GM12873 (cell line): Measurements from ENCODE around the gene NCAM1.

ENCODE experiments used
- TF ChIP-seq, protein P1 (sequence below): IDR thresholded peaks from 2 replicates; pipeline ENCODE4 v1.5.1; 2012; ENCODE audit warnings: low read depth, mild to moderate bottlenecking, moderate library complexity, low read length, control low read depth; ENCODE audit not compliant: insufficient read depth; ENCODE audit errors: missing control alignments

Gene NCAM1

DNA sequence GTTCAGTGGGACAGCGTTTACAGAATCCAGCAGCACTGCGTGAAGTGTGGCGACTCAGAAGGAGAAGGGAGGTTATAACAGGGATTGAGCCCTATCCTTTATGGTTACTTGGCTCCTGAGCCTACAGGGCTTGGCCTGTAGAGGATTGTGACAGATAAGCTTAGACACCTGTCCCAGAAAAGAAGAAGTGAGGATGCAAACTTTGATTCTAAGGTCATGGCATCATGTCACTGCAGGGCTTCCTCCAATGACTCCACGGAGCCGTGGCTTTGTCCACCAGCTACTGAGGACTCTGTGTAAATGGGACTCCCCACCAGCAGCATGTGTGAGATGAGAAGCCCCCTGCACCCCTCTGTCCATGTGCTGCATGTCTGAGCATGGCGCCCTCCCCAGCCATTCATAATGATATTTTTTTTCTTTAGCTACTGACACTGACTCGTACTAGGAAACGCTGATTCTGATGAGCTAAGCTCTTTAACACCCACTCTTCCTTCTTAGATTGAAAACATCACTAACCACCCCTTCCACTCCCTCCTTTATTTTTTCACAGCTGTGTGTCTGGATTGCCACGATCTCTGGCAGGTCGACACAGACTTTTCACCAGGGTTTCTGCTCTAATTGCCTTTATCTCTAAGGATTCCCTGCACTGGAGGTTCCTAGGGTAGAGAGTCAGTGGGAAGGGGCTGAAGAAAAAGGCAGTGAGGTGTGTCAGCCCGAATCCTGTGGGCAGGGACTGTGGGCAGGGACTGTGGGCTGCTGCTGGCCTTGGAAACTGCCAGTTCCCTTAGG lies 287.7 kb downstream of the NCAM1 start:
- TF ChIP-seq, protein P1, sequence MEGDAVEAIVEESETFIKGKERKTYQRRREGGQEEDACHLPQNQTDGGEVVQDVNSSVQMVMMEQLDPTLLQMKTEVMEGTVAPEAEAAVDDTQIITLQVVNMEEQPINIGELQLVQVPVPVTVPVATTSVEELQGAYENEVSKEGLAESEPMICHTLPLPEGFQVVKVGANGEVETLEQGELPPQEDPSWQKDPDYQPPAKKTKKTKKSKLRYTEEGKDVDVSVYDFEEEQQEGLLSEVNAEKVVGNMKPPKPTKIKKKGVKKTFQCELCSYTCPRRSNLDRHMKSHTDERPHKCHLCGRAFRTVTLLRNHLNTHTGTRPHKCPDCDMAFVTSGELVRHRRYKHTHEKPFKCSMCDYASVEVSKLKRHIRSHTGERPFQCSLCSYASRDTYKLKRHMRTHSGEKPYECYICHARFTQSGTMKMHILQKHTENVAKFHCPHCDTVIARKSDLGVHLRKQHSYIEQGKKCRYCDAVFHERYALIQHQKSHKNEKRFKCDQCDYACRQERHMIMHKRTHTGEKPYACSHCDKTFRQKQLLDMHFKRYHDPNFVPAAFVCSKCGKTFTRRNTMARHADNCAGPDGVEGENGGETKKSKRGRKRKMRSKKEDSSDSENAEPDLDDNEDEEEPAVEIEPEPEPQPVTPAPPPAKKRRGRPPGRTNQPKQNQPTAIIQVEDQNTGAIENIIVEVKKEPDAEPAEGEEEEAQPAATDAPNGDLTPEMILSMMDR: no peak

DNA sequence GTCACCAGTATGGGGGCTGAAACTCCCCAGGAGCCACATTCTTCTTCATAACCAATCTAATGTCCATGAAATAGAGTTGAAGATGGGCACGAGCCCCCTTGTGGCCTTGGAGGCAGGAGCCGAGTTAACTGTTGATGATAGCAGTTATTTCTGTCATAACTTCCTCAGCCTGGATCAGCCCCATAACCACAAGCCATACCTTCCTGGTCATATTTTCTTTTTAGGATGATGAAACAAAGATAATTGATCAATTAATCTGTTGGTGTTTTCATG lies 288.2 kb downstream of the NCAM1 start:
- TF ChIP-seq, protein P1: peak; percentile 12

DNA sequence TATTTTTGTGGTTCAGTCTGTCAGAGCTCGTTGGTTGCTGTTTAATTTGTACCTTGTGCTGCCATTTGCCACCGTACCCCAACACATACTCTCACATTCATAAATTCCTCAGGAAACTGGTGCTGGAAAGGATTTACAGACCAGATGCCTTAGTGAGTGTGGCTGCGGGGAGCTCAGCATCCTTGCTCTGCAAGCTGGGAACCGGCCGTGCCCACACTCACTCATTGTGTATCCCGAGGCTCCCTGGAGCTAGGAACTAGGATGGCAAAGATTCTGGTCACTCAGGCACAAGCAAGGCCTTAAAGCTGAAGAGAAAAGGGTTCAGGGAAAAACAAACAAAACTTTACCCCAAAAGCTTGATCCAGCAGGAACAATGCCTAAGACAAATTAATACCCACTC lies 288.6 kb downstream of the NCAM1 start:
- TF ChIP-seq, protein P1: no peak

DNA sequence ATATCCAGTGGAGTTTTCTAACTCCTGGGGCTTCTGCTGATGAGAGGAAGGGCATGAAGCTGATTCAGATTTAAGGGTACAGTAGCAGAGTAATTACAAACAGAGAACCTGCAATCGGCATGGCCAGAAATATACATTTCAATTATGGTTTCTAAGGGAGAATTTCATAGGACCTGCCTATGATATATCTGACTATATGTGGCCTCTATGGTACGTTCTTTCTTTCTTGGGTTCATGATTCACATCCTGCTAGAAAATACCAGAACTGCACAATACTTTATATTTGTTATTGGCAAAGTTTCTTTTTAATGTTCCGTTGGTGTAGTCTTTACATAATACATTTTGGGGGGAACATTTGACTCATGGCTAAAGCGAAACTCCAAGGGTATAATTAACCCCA lies 290.1 kb downstream of the NCAM1 start:
- TF ChIP-seq, protein P1: no peak

DNA sequence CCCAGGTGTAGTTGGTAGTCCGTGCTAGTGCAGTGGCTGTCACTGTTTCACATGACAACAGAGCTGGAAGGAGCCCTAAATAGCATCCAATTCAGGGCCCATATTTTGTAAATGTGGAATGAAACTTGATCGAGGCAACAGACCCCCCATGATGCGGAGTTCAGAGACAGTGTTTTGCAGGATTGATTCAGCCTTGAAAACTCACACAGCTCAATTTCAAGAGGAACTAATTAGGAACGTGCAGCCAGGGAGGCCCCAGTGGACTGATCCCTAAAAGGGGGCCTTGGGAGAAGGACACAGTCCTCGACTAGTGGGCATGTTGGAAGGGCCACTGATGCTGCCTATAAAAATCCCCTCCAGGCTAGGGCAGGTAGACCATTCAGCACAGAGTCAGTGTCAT lies 292.2 kb downstream of the NCAM1 start:
- TF ChIP-seq, protein P1: no peak

DNA sequence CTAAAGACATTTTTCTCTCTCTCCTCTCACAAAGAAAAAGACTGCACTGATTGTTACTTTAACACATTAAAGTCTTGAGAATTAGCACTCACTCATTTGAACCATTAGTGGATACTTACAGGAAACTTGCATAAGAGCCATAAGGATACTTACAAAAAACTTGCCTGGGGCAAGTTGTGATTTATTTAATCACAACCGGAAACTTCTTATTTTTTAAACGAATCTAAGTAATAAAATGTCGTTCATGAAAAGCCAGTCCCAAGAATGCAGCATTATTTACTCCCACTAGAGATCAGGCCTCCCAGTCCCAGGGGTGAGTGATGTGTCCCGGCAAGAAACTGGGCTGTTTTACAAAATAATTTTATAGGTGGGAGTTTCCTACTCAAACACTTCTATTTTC lies 293.9 kb downstream of the NCAM1 start:
- TF ChIP-seq, protein P1: no peak

DNA sequence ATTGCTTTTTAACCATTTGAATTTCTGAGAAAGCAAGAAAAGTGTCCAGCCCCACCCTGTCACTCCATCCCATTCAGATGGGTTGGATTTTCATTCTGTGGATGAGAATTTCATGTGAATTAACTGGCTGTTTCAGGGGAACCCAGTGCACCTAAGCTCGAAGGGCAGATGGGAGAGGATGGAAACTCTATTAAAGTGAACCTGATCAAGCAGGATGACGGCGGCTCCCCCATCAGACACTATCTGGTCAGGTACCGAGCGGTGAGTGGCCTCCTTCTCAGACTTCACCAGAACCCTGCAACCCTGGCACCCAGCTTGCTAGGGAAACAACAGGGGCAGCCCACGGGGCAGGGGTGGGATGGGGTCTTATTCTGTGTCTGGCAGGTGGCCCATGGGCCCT lies 294.5 kb downstream of the NCAM1 start:
- TF ChIP-seq, protein P1: no peak
